Transverse colon (tissue), 4 donors: ENCODE results near the gene SNED1.

Source experiments
- EP300 ChIP-seq: sonication (generic); formaldehyde crosslinking; IDR thresholded peaks from one replicate; pipeline ENCODE4 v1.6.1; 2017; ENCODE audit warnings: antibody characterized with exemption, low read depth
- POLR2AphosphoS5 ChIP-seq, 3 donors: sonication (generic); formaldehyde crosslinking; IDR thresholded peaks; one replicate each; pipeline ENCODE4 v1.6.1; 2016; ENCODE audit warnings: antibody characterized with exemption in 3 of 3
- TF ChIP-seq, protein P1 (sequence below), 5 experiments: fragments of 200-600 bp in 3 of 5; fragments of 450-650 bp in 2 of 5; sonication (generic) in 3 of 5; IDR thresholded peaks; 1 replicate in 2 of 5; 2 replicates in 3 of 5; pipeline ENCODE4 v1.5.1; 2016 to 2017; ENCODE audit warnings: antibody characterized with exemption in 5 of 5, inconsistent platforms in 3 of 5, mild to moderate bottlenecking in 2 of 5, moderate library complexity in 1 of 5

GRCh38 chr2:240952496-240953246 is 45.7 kb upstream of the SNED1 start:
- TF ChIP-seq, protein P1, sequence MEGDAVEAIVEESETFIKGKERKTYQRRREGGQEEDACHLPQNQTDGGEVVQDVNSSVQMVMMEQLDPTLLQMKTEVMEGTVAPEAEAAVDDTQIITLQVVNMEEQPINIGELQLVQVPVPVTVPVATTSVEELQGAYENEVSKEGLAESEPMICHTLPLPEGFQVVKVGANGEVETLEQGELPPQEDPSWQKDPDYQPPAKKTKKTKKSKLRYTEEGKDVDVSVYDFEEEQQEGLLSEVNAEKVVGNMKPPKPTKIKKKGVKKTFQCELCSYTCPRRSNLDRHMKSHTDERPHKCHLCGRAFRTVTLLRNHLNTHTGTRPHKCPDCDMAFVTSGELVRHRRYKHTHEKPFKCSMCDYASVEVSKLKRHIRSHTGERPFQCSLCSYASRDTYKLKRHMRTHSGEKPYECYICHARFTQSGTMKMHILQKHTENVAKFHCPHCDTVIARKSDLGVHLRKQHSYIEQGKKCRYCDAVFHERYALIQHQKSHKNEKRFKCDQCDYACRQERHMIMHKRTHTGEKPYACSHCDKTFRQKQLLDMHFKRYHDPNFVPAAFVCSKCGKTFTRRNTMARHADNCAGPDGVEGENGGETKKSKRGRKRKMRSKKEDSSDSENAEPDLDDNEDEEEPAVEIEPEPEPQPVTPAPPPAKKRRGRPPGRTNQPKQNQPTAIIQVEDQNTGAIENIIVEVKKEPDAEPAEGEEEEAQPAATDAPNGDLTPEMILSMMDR (IDR thresholded peaks at IDR 0.05), result no peak
- no peak for TF ChIP-seq EP300
- TF ChIP-seq POLR2AphosphoS5 (IDR thresholded peaks at IDR 0.05), result no peak
